Measurements from ENCODE around the gene CASZ1.

Gene CASZ1

GRCh38 chr1:10795276-10796021 is 997 bp downstream of the CASZ1 start:
- no peak for DNase-seq (ENCODE audit: low spot score)

DNA sequence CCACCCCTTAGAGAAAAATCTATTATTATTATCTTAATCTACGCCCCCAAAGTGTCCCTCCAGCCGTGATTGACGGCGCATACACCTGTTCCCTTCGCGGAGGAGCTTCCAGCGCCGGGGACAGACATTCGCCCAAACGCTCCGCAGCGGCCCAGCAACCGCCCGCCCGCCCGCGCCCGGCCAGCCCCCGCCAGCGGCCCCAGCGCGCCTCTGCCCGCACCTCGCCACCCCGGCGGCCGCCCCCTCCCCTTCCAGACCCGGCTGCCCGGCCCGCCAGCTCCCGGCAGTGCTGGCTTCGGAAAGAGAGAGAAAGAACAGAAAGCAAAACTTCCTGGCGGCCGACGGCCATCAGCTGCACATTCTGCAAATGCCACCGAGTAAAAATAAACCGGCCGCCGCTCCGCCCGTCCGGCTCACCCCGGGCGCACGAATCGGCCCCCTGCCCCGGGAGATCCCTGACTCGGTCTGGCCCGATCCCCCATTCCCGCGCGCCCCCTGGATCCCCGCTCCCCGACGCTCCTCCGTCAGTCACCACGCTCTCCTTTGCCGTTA is 1.6 kb downstream of the CASZ1 start:
- no peak for DNase-seq (ENCODE audit: low spot score)

GRCh38 chr1:10793129-10793651 is 3.3 kb downstream of the CASZ1 start:
- DNase-seq (ENCODE audit: low spot score), result no peak

DNA sequence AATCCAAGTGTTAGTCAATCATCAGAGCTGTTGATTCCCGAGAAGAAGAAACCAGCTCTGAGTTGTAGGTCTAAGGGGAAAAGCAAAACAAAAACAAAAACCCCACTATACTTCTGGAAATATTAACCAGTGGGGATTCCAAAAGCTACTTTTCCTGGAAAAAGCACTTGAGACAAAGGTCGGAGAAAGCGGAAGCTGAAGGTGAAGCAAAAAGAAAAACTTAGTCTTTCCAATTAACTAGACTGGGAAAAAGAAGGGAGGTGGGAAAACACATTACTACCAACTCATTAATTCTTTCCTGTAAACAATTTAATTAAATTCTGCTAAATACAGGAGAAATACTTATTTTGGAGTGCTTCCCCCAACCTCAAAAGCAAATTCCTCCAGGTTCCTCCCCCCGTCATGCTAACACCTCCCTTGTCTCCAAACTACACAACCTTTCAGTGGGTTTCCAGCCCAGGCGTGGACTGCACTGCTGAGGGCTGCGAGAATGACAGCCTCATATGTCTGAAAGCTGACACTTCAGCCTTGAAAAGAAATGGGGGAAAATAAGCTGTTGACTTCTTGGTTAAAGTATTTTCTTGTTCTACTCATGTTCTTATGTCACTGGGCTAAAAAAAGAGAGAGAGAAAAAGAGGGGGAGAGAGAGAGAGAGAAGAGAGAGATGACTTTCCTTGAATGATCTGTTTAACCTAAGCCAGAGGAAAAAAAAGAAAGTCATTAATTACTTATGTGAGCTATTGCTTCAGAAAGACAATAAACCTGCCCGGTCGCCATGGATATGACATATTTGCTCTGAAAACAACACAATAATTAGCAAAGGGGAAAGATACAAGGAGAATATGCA is 5.1 kb downstream of the CASZ1 start:
- no peak for DNase-seq (ENCODE audit: low spot score)

DNA sequence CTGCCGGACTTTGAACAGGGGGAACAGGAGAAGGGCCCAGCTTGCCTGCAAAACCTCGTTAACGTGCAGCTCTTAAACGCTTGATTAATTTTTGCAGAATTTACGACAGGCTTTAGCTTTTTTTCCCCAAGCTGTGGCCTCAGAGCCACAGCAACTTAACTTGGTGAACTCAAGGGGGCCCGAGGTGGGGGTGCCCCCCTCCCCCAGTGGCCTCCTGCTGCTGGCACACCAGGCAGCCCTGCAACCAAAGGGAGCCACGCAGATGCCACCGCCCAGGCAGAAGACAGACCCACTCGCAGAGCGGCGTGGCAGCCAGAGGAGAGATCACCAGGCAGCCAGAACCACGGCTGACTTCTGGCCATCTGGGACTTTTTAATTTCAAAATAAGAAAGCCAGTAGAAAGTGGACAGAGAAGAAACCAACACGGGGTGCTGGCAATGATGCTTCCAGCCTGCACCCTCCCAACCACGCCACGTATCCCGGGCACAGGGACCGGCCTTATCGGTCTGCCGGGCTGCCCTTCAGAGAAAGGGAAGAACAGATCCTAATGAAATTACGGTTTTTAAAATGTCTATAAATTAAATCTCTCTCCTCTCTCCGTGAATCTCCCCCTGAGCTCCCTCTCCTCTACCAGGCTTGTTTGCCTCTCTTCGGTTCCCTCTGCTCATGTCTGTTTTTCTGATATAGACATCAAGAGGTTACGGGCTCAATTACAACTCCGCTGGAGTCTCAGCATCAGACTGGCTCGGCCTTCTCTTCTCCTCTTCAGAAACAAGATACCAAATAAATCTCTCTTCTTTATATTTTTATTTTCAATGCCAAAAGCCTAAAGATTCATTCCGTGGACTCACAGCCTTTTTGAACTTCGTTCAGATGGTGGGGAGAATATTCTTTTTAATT is 6.4 kb downstream of the CASZ1 start:
- no peak for DNase-seq (ENCODE audit: low spot score)

DNA sequence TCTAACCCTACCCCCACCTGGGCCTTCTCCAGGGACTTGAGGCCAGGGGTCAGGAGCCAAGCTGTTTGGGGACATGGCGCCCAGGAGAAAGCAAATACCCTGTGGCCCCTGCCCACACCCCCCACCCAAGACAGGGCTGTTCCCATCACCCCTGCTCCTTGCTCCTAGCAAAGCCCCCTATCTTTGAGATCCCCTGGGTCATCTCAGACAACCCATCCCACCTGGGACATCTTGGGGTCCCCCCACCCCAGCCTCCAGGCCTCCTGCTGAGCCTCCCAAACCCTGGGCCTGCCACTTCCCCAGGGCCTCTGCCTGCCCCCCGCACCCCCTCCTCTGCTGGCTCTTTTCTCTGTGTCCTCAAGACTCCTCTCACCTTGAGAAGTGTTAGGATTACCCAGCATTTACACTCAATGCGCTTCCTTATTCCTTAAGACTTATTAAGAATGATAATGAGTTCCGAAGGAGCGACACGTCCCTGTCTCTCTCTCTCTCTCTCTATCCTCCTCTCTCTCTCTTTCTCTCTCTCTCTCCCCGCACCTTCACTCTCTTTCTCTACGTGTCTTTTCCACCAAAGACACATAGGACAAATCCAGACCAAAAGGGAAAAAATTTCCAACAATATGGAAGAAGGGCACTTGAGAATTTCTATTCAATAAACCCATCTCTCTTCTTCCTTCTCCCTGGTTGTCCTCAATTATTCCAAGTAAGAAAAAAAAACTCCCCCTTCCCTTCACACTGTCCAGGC is 7.2 kb downstream of the CASZ1 start:
- no peak for DNase-seq (ENCODE audit: low spot score)

- peak; percentile 66 for DNase-seq (ENCODE audit: low spot score)
Measured at GRCh38 chr1:10788592-10789006, 7.8 kb downstream of the CASZ1 start.

- DNase-seq (ENCODE audit: low spot score), result no peak
Measured at GRCh38 chr1:10787286-10787685, 9.2 kb downstream of the CASZ1 start.

DNA sequence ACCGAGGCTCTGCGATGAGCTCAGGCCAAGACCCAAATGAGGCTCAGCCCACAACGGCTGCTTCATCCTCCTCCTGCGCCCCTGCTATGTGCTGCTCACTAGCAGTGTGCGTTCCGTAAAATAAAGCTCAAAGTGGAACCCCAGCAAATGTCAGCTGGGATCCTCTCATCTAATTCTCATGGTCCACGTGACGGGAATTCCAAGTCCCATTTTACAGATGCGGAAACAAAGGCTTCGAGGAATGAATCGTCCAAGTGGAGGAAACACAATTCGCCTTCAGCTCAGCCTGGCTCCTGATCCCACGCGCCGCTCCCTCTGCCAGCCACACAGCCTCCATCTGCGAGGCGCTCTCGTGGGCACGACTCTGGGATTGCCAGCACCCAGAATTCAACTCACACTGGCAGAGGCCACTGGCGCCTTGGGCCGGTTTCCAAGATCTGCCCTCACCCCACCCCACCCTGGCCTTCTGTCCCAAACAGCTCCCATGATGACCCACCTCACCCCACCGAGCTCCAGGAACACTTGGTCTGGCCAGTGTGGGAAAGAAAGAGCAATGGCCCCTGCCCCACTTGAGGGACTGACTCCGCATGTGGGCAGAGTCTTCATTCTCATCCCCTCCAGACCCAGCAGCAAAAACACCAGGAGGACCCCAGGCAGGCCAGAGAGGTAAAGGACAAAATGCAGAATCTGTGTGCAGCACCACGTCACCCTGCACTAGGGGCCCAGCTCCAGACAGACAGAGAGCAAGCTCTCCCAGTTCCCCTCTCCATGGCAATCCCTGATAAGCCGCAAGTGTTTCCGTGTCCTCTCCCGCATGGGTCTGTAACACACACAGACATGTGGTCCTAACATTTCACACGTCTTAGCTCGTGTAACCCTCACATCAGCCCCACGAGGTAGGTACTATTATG is 10.5 kb downstream of the CASZ1 start:
- no peak for DNase-seq (ENCODE audit: low spot score)

DNA sequence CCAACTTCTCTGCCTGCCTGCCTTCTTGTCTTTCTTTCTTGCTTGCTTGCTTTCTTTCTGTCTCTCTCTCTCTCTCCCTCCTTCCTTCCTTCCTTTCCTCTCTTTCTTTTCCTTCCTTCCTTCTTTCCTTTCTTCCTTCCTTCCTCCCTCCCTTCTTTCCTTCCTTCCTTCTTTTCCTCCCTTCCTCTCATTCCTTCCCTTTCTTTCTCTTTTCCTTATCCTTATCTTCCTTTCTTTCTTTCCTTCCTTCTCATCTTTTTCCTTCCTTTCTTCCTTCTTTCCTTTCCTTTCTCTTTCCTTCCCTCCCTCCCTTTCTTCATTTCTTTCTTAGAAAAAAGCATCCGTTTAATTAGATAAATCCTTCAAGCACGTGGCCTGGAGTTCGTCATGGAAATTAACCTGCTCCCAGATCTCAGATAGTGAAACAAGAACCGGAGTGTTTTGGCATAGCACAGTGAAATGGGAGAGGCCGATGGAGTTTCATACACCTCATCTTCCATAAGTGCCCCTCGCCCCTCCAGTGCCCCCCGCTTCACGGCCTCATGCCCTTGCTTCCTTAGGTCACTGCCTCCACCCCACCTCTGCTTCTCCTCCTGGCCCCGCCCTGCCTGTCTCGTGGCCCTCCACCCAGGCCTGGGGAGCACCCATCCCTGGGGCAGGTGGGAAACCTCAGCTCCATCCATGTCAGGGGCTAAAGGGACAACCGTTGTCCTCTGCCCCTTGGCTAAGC is 11.3 kb downstream of the CASZ1 start:
- no peak for DNase-seq (ENCODE audit: low spot score)

- no peak for DNase-seq (ENCODE audit: low spot score)
Measured at GRCh38 chr1:10782491-10783244, 13.8 kb downstream of the CASZ1 start.

DNA sequence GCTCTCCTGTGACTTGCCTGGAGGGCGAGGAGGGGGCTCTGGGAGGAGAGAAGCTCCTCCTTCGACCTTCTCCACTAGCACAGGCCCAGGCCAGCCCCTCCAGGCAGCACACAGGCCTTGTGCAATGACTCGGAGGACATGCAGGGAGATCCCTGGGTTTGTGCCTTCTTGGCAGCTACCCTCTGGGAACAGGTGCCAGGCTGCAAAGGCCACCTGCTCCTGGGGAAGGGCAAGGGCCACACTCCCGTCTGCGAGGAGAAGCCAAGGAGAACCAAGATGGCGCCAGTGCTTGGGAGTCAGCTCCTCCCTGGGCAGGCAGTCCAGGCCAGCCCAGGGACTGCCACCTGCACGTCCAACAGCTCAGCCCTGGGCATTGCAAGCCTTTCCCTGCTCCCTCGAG is 15.3 kb downstream of the CASZ1 start:
- no peak for DNase-seq (ENCODE audit: low spot score)

DNA sequence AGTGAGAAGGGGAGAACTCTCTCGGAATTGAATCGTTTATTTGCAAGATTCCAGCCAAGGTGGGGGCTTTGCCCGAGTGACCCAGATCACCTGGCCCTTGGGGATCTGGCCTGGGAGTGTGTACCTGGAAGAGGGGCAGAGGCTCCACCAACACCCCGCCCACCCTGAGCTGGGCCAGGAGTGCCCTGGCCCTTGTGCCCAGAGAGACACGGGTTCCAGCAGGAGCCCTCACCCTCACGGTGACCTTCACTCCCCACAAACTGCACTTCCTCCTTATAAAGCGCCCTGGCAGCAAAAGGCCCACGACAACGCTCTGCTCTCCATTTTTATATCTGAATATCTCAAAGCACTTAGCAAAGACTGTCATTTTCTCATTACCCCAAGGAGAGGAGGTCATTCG is 16.6 kb downstream of the CASZ1 start:
- DNase-seq (ENCODE audit: low spot score), result no peak

DNA sequence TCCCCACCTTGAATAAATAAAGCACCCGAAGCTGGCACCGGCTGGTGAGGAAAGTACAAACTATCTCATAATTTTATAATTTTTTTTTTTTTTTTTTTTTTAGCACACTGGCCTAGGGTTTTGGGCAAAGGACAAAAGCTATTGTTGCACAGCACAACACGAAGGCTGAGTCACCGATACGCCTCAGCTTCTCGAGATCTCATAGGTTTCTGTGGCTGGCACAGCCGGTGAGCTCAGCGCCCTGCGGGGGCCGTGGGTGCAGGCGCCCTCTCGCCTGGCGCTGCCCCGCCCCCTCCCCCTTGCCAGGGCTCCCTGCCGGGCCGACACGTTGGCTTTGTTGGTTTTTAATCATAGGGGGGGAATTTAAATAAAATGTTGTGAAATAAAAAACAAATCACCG is 17.2 kb downstream of the CASZ1 start:
- DNase-seq (ENCODE audit: low spot score), result no peak

DNA sequence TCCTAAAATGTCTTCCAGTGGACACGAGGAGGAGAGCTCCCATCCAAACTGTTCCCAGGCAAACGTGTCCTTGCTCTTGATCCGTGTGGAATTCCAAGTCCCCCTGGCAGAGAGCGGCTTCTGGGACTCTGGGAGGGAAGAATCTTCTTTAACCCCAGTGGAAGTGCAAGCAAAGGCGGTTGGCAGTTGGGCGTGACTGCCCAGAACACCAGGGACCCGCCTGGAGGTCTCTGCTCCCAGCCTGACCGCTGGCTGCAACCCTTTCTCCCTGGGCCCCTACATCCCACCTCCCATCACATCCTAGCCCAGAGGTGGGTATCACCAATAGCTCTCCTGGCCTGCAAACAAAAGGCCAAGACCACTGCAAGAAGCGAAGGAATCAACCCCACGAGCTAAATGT is 17.8 kb downstream of the CASZ1 start:
- no peak for DNase-seq (ENCODE audit: low spot score)

GRCh38 chr1:10777749-10778574 is 18.5 kb downstream of the CASZ1 start:
- no peak for DNase-seq (ENCODE audit: low spot score)

- no peak for DNase-seq (ENCODE audit: low spot score)
Measured at GRCh38 chr1:10776190-10776905, 20.1 kb downstream of the CASZ1 start.
